Stimulated activated CD4-positive, alpha-beta T cell treated with anti-CD3 and anti-CD28 coated beads, Interleukin-2, amount 100 ng/mL, for 48 hours (primary cell): ENCODE measurements around the gene KIF4A.

Source experiments
- DNase-seq, 2 donors: peaks; one replicate each; pipeline ENCODE4 v3.0.0-alpha.2; 2020

Gene KIF4A

GRCh38 chrX:70444946-70445656 is 155.2 kb downstream of the KIF4A start:
- DNase-seq: no peak

DNA sequence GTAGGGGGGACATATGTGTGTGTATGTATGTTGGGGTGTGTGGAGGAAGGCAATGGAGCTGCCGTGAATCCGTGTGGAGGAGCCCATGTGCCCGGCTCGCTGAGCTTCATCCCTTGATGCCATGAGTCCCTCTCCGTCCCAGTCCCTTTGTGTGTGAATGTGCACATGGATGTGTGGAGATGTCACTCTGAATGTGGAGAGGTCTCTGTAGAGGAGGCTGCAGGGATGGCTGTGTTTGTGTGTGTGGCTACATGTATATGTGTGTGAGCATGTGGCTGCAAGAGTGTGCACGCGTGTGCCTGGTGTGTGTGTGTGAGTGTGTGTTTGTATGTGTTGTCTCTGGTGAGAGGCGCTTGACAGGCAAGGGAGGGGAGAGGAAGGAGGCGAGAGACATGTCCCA is 156.0 kb downstream of the KIF4A start:
- DNase-seq: no peak

DNA sequence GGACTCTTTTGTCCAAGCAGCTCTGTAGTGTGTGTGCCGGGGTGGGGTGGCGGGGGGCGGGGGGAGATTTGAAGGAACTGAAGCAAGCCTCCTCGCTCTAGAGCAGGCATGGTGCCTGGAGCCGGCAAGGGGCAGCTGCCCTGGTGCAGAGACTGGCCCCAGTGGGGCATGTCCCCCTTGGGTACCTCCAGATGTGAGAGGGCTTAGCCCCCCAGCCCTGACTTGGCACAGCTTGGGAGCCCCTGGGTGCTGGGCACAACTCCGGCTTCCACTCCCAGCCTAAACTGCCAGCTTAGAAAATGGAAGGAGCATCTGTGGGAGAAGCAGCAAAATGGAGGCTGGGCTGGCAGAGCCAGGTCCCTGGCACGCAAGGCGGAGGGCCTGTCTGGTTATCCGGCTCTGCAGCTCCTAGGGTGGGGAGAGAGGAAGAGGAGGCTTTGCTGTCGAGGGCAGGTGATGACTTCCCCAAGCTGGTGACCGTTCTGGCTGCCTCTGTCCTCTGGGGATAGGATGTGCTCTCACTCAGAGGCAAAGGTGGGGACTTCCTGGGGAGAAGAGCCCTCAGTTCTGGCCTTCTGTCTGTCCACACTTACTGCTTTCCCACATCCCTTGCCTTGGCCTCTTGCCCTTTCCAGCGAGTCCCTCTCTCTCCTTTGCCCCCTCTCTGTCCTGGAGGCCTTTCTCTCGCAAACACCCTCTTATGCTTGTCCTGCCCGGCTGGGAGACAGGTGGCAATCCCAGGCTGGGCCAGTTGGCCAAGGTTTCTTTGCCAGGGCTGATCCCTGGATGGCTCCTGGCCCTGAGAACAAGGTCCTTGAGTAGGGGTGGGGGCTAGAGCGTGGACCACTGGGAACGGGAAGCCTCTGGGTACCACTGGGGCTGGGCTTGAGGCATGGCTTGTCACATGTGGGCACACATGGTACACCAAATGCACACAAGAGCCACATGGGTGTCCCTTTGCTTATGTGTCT is 156.8 kb downstream of the KIF4A start:
- no peak for DNase-seq

GRCh38 chrX:70449457-70449966 is 159.6 kb downstream of the KIF4A start:
- DNase-seq: no peak

GRCh38 chrX:70452143-70452733 is 162.3 kb downstream of the KIF4A start:
- peak; percentile 48 to 49 for DNase-seq

DNA sequence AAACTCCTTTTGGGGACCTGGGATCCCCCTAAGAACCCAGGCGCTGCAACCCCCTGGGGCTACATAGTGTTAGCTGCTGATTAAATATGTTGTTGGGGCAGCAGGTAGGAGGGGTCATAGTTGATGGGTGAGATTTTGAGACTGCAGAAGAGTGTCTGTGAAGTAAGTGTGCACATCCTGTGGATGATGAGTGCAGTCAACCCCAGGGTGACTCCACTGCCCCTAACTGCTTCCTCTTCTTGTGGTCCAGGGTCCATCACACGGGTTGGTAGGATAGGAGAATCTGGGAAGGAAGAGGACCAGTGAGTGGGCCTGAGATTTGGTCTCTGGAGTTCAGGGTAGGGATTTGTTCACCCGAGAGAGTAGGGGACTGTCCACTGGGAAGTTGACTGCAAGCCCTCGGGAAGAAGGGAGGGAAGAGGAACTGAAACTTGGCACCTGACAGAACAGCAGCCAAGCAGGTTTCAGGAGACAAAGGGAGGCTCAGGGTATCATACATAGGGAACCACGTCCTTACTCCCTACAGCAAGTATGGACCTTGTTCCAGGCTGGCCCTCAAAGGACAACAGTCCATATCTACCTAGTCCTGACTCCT is 163.2 kb downstream of the KIF4A start:
- no peak for DNase-seq

DNA sequence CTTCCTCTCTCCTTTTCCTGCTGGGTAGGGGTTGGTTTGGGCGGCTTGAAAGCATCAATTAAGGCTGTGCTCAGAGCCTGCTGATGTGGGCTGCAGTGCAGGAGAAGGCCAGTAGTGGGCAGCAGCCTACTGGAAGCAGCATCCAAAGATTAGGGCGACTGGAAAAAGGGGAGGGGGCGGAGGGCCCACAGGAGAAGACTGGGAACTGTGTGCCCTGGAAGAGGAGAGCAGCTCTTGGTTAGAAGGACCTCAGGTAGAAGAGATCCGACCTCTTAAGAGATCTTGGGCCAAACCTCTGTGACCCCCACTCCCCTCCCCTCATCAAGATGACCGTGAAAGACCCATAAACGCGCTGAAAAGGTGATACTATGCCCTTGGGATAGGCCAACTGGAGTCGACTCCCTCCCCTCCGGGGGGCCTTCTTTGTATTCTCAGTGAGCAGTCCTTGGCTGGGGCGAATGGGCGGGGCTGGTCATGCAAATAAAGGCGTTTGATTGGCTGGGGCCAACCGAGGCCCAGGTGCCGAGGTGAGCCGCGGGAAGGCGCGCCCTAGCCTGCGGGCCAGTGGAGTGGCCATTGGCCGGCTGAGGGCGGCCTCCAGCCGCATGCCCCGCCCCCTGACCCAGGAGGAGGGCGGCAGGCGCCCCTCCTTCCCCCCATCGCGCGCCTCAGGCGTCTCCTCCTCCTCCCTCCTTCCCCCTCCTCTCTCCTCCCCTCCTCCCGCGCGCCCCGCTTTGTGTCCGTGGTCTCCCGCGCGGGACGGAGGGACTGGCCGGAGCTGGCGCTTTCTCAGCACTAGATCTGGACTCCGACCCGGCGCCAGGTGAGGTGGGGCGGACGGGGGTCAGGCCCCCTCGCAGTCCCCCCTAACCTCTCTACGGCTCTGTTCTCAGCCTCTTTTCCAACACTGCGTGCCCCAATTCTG is 164.8 kb downstream of the KIF4A start:
- DNase-seq: peak; percentile 55 to 56

- no peak for DNase-seq
These were observed 165.7 kb downstream of the KIF4A start for GRCh38 chrX:70455366-70456202.

GRCh38 chrX:70456256-70456655 is 166.4 kb downstream of the KIF4A start:
- no peak for DNase-seq

DNA sequence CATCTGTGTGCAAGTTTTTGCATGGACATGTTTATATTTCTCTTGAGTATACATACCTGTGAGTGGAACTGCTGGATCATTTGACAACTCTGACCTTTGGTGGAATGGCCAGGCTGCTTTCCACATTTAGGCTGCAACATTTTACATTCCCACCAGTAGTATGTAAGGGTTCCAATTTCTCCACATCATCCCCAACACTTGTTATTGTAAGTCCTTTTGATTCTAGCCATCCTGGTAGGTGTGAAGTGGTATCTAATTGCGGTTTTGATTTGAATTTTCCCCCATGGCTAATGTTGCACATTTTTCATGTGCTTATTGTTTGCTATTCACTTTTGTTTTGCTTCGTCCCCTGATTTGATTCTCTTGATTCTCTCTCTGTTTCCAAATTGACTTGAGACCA is 171.1 kb downstream of the KIF4A start:
- no peak for DNase-seq

- DNase-seq: no peak
These were observed 174.1 kb downstream of the KIF4A start for GRCh38 chrX:70464051-70464450.

DNA sequence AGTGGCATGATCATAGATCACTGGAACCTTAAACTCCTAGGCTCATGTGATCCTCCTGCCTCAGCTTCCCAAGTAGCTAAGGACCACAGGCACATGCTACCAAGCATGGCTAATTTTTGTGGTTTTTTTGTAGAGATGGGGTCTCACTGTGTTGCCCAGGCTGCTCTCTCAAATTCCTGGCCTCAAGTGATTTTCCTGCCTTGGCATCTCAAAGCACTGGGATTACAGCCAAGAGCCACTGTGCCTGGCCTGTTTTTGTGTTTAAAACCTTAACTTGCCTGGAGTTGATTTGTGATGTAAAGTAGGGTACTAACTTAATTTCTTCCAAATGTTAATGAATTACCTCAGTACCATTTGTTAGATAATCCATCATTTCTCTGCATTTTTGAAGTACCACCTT is 177.1 kb downstream of the KIF4A start:
- no peak for DNase-seq

- no peak for DNase-seq
These were observed 178.8 kb downstream of the KIF4A start for GRCh38 chrX:70468709-70469108.
